Measurements from ENCODE around the gene ENTPD6.
A peak's percentile ranks its signal among the peaks of the same experiment; 100 is the strongest.
"Not testable (repeated sequence)": the region's sequence is repeated elsewhere in the genome, so short reads cannot be mapped to it uniquely, and the experiment has no call there.

The ENTPD6 gene

DNA sequence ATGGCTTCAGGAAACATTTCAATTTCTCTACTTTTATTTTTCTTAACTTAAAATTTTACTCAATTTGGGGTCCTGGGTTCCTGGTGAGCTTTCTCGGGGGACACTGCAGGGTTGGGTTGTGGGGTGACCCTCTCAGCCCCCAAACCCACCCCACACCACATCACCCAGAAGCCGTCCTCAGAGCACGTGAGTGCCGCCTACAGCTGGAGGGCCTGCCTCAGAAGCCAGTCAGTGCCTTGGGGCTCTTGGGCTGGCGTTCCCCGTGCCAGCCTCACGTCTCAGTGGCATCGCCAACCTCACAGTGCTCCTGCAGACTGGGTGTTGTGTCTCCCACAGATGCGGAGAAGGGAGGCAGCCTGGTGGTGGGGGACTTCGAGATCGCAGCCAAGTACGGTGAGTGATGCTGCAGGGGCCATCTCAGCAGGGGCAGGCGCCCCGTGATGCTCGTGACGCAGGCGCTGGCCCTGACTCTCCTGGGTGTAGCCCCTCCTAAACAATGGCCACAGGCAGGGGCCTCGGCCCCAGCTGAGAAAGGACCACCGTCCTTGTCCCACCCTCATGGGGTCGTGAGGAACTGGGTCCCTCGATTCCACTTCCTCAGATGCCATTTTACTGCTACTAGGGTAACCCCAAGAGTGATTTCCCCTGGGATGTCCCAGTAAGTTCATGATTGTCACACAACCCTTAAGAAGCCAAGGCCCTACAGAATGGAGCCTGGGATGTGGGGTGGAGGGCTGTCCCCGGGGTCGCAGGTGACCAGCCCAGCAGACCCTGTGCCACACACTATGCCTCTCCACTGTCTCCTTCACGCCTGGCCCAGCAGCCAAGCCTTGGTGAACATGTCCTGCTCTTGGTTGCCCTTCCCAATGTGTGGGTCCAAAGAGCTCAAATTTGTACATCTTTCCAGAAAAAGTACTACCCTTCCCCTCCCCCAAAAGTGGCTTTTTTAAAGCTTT is 28.5 kb downstream of the ENTPD6 start:
- no peak for DNase-seq (ENCODE audit: low read depth)

DNA sequence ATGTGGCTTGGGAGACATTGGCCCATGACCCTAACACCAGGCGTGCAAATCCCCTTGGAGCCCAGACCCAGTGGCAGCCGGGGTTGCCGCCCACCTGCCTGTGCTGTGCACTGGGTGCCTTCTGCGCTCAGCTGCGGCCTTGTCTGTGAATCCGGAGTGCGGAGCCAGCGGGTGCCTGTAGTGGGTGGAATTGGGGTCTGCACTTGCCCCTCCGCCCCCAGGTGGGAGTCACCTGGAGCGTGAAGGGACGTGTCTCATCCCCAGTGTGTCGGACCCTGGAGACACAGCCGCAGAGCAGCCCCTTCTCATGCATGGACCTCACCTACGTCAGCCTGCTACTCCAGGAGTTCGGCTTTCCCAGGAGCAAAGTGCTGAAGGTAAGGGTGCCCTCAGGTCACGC is 29.4 kb downstream of the ENTPD6 start:
- DNase-seq (ENCODE audit: low read depth) = no peak

DNA sequence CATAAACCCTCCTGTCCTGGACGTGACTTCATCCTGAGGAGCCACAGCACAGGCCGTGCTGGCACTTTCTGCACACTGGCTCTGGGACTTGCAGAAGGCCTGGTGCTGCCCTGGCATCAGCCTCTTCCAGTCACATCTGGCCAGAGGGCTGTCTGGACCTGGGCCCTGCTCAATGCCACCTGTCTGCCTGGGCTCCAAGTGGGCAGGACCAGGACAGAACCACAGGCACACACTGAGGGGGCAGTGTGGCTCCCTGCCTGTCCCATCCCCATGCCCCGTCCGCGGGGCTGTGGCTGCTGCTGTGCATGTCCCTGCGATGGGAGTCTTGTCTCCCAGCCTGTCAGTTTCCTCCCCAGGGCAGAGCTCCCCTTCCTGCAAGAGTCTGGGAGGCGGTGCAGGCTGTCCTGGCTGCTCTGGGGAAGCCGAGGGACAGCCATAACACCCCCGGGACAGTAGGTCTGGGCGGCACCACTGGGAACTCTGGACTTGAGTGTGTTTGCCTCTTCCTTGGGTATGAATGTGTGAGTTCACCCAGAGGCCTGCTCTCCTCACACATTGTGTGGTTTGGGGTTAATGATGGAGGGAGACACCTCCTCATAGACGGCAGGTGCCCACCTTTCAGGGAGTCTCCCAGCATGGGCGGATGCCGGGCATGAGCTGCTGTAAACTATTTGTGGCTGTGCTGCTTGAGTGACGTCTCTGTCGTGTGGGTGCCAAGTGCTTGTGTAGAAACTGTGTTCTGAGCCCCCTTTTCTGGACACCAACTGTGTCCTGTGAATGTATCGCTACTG is 30.3 kb downstream of the ENTPD6 start:
- no peak for DNase-seq (ENCODE audit: low read depth)

DNA sequence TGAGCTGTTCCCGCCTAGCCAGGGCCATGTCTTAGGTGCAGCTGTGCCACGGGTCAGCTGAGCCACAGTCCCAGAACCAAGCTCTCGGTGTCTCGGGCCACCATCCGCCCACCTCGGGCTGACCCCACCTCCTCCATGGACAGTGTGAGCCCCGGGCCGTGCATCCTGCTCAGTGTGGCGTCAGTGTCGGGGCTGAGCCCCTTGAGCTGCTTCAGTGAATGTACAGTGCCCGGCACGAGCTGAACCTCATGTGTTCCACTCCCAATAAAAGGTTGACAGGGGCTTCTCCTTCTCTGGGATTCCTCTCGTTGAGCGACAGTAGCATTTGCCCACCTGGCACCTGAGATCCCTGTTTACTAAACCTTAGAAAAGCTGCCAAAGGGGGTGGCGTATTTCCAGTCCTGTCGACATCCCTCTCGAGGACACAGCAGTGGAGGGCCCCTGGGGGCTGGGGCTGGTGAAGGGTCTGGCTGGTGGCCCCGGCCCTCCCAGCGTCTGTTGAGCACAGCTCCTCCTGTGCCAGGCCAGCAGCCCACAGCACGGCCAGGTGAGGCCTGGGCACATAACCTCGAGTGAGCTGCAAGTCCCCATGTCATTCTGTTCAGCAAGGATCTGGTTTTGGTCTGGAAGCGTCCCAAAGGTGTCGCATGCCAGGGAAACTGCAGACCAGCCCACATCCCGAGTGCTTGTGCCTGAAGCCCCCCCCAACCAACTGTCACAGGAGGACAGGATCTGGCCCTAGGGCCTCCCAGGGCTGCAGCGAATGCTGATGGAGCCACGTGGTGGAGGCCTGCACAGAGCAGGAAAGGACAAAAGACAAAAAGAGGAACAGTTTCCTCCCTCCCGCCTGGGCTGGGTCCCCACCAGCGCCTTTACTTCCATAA is 31.2 kb downstream of the ENTPD6 start:
- no peak for DNase-seq (ENCODE audit: low read depth)

DNA sequence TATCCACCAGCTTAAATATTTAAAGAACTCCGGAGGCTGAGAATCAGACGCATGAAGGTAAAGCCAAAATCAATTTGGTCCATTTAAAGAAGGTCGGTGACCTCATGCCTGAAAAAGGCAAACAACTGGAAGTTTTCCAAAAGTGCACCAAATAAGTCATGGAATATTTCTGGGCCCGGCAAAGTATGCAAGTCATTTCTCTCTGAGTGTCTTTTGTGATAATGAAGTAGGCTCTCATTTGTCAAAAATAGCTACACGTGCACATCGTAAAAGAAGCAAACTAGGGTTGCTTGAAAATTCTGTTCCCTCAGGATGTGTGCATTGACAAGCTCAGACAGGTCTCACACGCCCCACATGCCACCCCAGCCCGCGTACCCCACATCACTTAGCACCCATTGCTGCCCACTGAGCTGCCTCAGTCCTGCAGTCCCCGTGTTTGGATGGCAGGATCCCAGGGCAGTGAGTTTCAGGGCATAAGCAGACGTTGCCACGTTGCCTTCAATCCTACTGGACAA is 31.9 kb downstream of the ENTPD6 start:
- peak; percentile 74 for DNase-seq (ENCODE audit: low read depth)

DNA sequence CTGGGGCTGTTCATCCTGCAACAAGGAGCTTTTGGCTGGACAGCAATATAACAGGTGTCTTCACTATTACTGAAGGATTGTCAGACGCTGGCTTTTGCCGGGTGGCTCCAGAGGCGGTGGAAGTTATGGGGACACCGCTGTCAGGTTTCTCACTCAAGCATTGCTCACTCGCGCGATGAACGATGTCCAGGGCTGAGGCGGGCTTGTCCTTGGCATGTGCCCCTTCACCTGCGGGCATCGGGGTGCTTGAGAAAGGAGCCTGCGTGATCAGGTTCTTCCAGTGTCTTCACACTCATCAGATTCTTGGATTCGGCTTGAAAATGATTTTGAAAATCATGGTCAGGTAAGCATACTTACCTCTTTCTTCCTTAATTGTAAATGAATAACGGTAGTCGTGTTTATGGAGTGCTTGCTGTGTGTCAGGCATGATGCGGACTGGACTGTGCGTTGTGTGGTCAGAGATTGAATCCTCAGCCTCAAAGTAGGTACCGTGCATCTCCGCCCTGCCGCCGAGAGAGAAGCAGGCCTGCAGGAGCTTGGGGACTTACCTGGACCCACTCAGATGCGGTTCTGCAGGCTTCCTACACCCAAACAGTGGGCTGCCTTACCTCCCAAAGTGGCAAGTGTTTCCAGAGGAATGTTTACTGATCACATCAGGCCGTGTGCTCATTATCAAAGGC is 34.1 kb downstream of the ENTPD6 start:
- DNase-seq (ENCODE audit: low read depth) = no peak

DNA sequence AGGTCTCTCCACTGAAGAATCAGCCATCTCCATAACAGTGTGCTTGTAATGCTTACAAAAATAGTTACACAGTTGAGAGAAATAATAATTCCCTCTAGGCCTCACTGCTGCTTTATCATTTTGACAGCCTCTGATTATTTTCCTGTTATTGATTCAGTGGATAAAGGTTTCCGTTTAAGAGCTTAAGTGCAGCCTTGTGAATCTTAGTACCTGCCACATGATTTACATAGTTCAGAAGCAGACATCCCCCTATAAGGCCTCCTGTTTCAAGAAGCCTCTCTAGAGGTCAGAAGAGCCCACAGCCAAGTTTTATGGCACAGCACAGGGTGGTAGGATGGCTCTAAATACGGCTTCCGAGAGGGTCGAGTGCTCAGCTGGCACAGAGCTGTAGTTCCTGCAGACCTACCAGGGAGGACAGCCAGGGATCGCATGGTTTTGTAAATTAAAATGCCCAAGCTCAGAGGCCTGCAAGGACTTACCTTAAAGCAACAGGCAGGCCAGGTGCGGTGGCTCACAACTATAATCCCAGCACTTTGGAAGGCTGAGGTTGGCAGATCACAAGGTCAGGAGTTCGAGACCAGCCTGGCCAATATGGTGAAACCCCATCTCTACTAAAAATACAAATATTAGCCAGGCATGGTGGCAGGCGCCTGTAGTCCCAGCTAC is 34.8 kb downstream of the ENTPD6 start:
- DNase-seq (ENCODE audit: low read depth) = no peak

DNA sequence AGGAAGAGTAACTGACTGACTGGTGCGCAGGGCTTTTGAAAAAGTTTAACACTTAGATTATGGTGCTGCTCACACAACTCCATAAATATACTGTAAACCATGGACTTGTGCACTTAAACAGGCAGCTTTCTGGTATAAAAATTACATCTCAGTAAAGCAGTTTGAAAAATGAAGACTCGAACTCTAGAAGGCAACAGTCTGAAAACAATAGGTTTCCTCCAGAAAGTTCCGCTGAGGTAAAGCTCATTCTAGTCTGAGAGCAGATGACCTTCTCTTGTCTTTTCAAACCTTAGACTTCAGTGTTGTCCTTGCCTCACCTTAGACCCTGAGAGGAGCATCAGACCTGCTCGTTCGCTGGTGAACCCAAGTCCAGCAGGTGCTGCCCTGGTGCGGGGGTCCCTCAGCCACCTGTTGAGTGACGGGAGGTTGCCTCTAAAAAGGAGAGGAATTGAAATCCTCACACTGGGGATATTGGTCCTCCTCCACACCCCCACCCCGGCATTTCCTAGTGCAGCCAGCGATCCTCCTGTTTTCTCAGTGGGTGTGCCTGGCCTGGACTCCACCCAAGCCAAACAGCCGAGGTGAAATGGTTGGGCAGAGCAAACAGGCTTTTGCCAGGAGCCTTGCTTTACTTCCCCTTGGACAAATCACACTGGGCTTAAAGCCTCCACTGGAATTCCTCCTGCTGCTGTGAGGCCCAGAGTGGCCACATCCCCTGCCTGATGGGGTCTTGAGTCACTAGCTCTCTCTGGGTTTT is 37.7 kb downstream of the ENTPD6 start:
- peak; percentile 78 for DNase-seq (ENCODE audit: low read depth)

DNA sequence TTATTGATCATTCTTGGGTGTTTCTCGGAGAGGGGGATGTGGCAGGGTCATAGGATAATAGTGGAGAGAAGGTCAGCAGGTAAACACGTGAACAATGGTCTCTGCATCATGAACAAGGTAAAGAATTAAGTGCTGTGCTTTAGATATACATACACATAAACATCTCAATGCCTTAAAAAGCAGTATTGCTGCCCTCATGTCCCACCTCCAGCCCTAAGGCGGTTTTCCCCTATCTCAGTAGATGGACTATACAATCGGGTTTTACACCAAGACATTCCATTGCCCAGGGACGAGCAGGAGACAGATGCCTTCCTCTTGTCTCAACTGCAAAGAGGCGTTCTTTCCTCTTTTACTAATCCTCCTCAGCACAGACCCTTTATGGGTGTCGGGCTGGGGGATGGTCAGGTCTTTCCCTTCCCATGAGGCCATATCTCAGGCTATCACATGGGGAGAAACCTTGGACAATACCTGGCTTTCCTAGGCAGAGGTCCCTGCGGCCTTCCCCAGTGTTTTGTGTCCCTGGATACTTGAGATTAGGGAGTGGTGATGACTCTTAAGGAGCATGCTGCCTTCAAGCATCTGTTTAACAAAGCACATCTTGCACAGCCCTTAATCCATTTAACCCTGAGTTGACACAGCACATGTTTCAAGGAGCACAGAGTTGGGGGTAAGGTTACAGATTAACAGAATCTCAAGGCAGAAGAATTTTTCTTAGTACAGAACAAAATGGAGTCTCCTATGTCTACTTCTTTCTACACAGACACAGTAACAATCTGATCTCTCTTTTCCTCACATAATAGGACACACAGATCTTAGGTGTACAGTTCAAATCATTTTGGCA is 38.7 kb downstream of the ENTPD6 start:
- not testable (repeated sequence) for DNase-seq (ENCODE audit: low read depth)

DNA sequence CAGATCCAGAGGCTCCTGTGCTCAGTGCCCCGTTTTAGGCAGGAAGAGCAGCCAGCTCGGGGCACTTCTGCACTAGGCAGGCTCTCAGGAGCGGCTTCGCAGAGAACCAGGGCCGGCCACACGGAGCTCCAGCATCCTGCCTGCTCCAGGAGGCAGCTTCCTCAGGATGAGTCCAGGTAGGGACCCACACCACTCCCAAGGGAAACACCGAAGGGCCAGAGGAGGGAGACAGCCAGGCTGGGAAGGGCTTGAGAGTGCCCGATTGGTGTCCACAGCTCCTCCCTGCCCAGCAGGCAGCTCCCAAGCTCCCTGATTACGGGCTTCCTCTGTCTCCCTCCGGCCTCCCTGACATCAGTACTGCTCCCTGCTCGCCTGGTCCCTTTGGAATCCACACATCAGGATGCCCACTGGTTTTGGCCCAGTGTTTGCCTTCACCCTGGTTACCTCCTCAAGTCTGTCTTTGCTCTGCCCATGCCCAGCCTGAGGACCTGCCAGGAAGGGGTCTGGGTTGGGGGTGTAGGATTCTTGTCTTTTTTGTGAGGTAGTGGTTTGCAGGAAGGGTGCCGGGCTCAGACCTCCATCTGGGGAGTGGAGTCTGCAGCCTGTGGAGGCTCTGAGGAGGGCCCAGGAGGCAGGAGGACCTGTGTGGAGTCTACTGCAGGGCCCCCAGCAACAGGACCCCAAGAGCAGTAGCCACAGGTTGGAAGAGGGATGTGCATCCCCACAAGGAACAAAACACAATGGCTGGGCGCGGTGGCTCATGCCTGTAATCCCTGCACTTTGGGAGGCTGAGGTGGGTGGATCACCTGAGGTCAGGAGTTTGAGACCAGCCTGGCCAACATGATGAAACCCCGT is 41.2 kb downstream of the ENTPD6 start:
- no peak for DNase-seq (ENCODE audit: low read depth)

DNA sequence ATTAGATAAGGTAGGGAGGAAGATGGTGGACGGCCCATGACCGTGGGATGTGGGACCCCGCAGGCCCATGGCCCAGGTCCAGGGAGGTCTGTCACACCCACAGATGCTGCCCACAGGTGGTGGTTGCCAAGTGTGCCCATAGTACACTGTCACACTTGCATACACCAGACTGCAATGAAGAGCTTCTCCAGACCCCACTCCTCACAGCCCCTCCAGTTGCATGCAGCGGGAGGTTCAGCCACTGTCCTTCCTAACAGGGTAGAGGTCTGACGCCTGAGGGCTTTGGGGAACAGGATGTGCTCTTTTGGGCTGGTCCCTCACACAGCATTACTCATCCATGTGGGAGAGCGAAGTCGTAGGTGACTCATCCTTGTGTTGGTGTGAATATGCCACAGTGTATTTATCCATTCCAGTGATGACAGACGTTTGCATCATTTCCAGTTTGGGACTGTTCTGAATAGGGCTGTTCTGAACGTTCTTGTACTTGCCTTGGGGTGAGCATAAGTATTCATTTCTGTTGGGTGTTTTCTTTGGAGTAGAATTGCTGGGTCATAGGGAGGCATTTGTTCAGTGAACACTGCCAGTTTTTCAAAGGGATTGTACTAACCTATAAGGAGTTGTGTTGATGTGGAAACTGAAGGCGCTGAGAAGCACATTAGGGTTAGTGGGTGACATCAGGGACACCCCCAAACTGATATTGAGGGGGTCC is 42.3 kb downstream of the ENTPD6 start:
- DNase-seq (ENCODE audit: low read depth) = peak; percentile 100

DNA sequence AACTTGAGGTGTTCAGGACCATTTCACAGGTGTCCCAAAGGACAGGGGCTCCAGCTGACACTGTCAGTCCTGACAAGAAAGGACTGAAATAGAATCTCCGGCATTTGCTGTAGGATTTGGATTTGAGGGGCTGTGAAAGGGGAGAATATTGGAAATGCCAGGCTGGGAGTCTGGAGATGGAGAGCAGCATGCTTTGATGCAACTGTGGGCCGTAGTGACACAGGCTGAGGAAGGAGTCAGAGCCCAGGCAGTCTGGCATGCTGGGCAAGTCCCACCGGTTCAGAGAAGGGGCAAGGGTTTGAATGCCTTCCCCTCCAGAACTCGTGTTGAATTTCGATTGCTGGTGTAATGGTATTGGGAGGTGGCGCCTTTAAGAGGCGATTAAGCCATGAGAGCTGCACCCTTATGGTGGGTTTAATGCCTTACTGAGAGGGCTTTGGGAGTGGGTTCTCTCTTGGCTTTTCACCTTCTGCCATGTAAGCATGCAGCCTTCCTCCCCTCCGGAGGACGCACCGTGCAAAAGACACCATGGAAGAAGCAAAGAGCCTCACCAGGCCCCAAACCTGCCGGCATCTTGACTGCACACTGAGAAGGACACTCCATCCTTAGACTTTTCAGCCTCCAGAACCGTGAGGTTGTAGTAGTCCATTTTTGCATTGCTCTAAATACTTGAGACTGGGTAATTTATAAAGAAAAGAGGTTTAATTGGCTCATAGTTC is 43.0 kb downstream of the ENTPD6 start:
- DNase-seq (ENCODE audit: low read depth) = peak; percentile 83

DNA sequence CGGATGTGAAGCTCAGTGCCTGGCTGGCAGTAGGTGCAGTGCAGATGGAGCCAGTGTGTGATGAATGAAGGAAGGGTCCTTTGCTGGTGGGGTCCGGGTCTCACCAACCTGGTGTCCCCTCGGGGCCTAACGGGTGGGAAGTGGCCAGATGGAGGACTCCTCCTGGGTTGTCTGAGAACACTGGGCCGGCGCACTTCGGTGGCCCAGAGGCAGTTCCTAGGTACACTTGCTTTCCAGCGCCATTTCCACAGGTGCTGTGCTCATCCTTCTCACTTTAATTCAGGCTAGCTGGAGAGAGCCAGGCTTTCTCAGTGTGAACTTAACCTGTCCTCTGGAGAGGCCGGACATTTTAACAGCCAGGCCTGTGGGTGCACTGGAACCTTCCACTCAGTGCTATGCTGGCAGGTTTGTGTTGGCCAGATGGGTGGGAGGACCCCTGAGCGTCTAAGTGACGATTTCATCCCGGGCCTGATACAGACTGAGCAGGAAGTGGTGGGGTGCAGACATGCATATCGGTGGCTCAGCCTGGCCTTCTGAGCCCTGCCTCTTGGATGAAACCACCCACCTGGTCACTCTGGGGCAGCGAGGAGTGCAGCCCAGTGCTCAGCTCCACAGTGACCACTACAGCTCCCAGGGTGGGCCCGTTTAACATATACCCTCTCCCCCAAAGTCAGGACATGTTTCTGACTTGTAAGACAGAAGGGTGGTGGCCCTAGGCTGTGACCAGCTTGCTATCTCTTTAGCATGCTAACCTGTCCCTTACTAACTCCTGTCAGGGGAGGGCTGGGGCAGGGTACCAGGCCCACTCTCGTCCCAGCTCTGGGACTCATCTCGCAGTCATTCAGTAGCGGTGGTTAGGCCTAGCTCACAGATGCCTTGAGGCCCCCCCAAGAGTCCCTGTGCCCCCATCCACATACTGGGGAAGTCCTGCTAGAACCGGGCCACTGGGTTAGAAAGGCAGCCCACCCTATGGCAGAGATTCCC is 44.2 kb downstream of the ENTPD6 start:
- no peak for DNase-seq (ENCODE audit: low read depth)

DNA sequence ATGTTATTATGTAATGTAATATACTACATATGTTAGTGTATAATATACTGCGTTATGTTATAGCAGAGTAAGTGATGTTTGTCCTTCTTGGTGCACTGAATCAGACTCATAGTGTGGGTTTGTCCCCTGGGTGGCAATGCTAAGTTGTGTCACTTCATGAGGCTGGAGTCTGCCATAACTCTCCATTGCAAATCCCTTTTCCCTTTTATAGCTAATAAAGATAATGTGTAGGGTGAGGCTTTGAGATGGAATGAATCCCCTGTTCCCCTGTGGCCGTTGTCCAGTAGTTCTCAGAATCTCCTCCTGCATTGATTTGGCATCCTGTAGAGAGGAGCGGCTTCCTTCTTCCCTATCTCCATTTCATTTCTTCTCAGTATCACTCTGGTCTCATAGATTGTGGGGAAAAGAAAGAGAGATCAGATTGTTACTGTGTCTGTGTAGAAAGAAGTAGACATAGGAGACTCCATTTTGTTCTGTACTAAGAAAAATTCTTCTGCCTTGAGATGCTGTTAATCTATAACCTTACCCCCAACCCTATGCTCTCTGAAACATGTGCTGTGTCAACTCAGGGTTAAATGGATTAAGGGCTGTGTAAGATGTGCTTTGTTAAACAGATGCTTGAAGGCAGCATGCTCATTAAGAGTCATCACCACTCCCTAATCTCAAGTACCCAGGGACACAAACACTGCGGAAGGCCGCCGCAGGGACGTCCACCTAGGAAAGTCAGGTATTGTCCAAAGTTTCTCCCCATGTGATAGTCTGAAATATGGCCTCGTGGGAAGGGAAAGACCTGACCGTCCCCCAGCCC is 45.5 kb downstream of the ENTPD6 start:
- not testable (repeated sequence) for DNase-seq (ENCODE audit: low read depth)

DNA sequence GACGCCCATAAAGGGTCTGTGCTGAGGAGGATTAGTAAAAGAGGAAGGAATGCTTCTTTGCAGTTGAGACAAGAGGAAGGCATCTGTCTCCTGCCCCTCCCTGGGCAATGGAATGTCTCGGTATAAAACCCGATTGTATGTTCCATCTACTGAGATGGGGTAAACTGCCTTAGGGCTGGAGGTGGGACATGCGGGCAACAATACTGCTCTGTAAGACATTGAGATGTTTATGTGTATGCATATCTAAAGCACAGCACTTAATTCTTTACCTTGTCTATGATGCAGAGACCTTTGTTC is 46.1 kb downstream of the ENTPD6 start:
- DNase-seq (ENCODE audit: low read depth) = not testable (repeated sequence)
